Activated T-cell treated with anti-CD3 and anti-CD28 coated beads, Interleukin-2, amount 50 U/mL, for 4 hours (primary cell): Measurements from ENCODE around the gene ZDHHC21. TPM values are rescaled to one million over a fixed set of nuclear protein-coding genes. Genes with fewer than 3 reads are reported as not detected.

Source experiments
- ATAC-seq, 2 donors: fragments of 200-7000 bp; cut with Tn5 transposase; one replicate each; pipeline ENCODE4 v1.10.0; 2021
- DNase-seq: peaks from one replicate; pipeline ENCODE4 v3.0.0-alpha.2; 2020
- H3K27me3 Mint-ChIP-seq: one replicate; pipeline ENCODE4 v1.8.0; 2021; ENCODE audit warnings: low read depth, mixed read lengths
- H3K36me3 Mint-ChIP-seq: one replicate; pipeline ENCODE4 v1.8.0; 2022; ENCODE audit warnings: mixed read lengths; ENCODE audit not compliant: insufficient read depth
- H3K4me1 Mint-ChIP-seq: one replicate; pipeline ENCODE4 v1.8.0; 2021; ENCODE audit warnings: low read depth, mixed read lengths
- H3K4me3 Mint-ChIP-seq: one replicate; pipeline ENCODE4 v1.8.0; 2021; ENCODE audit warnings: mild to moderate bottlenecking, moderate library complexity, mixed read lengths
- H3K9me3 Mint-ChIP-seq: one replicate; pipeline ENCODE4 v1.8.0; 2021; ENCODE audit warnings: mixed read lengths
- total RNA-seq, 3 donors: library from RNA; stranded (reverse); gene quantifications; one replicate each; pipeline ENCODE4 v1.2.1, GENCODE V29; 2021

Gene ZDHHC21
- total RNA-seq, 3 donors from 2014 or later, result 3.4 to 5.0 (median 4.2) TPM

- Mint-ChIP-seq H3K4me3 (no peak overlapping the region), H3K9me3 (peaks cover 3% of the 10 kb centered on the region), H3K27me3 (no peaks in the 10 kb centered on the region), H3K36me3 (peaks cover 29% of the 10 kb centered on the region), H3K4me1 (no peaks in the 10 kb centered on the region)
- DNase-seq (no peak), ATAC-seq (no peak)
Measured at GRCh38 chr9:14661421-14662059, 31.7 kb downstream of the ZDHHC21 start.

GRCh38 chr9:14660721-14661120 is 32.5 kb downstream of the ZDHHC21 start:
- Mint-ChIP-seq H3K27me3 (no peaks in the 10 kb centered on the region), H3K4me3 (no peak overlapping the region), H3K36me3 (peaks cover 33% of the 10 kb centered on the region), H3K4me1 (no peaks in the 10 kb centered on the region), H3K9me3 (peaks cover 8% of the 10 kb centered on the region)
- ATAC-seq (no peak), DNase-seq (no peak)

GRCh38 chr9:14654932-14655331 is 38.3 kb downstream of the ZDHHC21 start:
- ATAC-seq (no peak), DNase-seq (no peak)
- Mint-ChIP-seq H3K9me3 (peaks cover 28% of the 10 kb centered on the region), H3K4me1 (no peaks in the 10 kb centered on the region), H3K36me3 (peaks cover 52% of the 10 kb centered on the region), H3K27me3 (no peaks in the 10 kb centered on the region), H3K4me3 (no peak overlapping the region)

- H3K4me1 Mint-ChIP-seq, result no peaks in the 10 kb centered on the region
- peaks cover 43% of the 10 kb centered on the region for H3K36me3 Mint-ChIP-seq
- DNase-seq (no peak), ATAC-seq (no peak)
- H3K4me3 Mint-ChIP-seq, result no peak overlapping the region
- H3K27me3 Mint-ChIP-seq, result no peaks in the 10 kb centered on the region
- peaks cover 28% of the 10 kb centered on the region for H3K9me3 Mint-ChIP-seq
Measured at GRCh38 chr9:14653511-14653910, 39.7 kb downstream of the ZDHHC21 start.

- peaks cover 28% of the 10 kb centered on the region for H3K9me3 Mint-ChIP-seq
- DNase-seq (no peak), ATAC-seq (no peak)
- H3K4me3 Mint-ChIP-seq, result no peak overlapping the region
- H3K4me1 Mint-ChIP-seq, result no peaks in the 10 kb centered on the region
- no peaks in the 10 kb centered on the region for H3K27me3 Mint-ChIP-seq
- peaks cover 45% of the 10 kb centered on the region for H3K36me3 Mint-ChIP-seq
Measured at GRCh38 chr9:14652729-14653377, 40.4 kb downstream of the ZDHHC21 start.

- no peak overlapping the region for H3K4me3 Mint-ChIP-seq
- ATAC-seq (no peak), DNase-seq (no peak)
- H3K9me3 Mint-ChIP-seq, result peaks cover 18% of the 10 kb centered on the region
- H3K36me3 Mint-ChIP-seq, result peaks cover 36% of the 10 kb centered on the region
- H3K4me1 Mint-ChIP-seq, result no peaks in the 10 kb centered on the region
- H3K27me3 Mint-ChIP-seq, result no peaks in the 10 kb centered on the region
Measured at GRCh38 chr9:14650596-14650995, 42.6 kb downstream of the ZDHHC21 start.

- Mint-ChIP-seq H3K4me1 (no peaks in the 10 kb centered on the region), H3K27me3 (no peaks in the 10 kb centered on the region), H3K9me3 (no peaks in the 10 kb centered on the region), H3K36me3 (peaks cover 16% of the 10 kb centered on the region), H3K4me3 (no peak overlapping the region)
- ATAC-seq (no peak), DNase-seq (no peak)
Measured at GRCh38 chr9:14645648-14646047, 47.6 kb downstream of the ZDHHC21 start.

- Mint-ChIP-seq H3K27me3 (no peaks in the 10 kb centered on the region), H3K9me3 (no peaks in the 10 kb centered on the region), H3K4me3 (no peak overlapping the region), H3K36me3 (peaks cover 17% of the 10 kb centered on the region), H3K4me1 (no peaks in the 10 kb centered on the region)
- DNase-seq (no peak), ATAC-seq (no peak)
Measured at GRCh38 chr9:14640967-14641366, 52.3 kb downstream of the ZDHHC21 start.

- ATAC-seq (no peak), DNase-seq (no peak)
- no peaks in the 10 kb centered on the region for H3K9me3 Mint-ChIP-seq
- H3K36me3 Mint-ChIP-seq, result peaks cover 17% of the 10 kb centered on the region
- H3K4me3 Mint-ChIP-seq, result no peak overlapping the region
- no peaks in the 10 kb centered on the region for H3K4me1 Mint-ChIP-seq
- no peaks in the 10 kb centered on the region for H3K27me3 Mint-ChIP-seq
Measured at GRCh38 chr9:14640294-14640693, 52.9 kb downstream of the ZDHHC21 start.

GRCh38 chr9:14633906-14634565 is 59.2 kb downstream of the ZDHHC21 start:
- ATAC-seq (no peak), DNase-seq (no peak)
- Mint-ChIP-seq H3K4me1 (no peaks in the 10 kb centered on the region), H3K36me3 (peaks cover 30% of the 10 kb centered on the region), H3K27me3 (no peaks in the 10 kb centered on the region), H3K9me3 (no peaks in the 10 kb centered on the region), H3K4me3 (no peak overlapping the region)

- Mint-ChIP-seq H3K27me3 (no peaks in the 10 kb centered on the region), H3K4me1 (no peaks in the 10 kb centered on the region), H3K36me3 (peaks cover 24% of the 10 kb centered on the region), H3K4me3 (no peak overlapping the region), H3K9me3 (no peaks in the 10 kb centered on the region)
- no peak for ATAC-seq
- no peak for DNase-seq
Measured at GRCh38 chr9:14633148-14633547, 60.1 kb downstream of the ZDHHC21 start.

- Mint-ChIP-seq H3K27me3 (no peaks in the 10 kb centered on the region), H3K4me1 (no peaks in the 10 kb centered on the region), H3K9me3 (no peaks in the 10 kb centered on the region), H3K36me3 (peaks cover 14% of the 10 kb centered on the region), H3K4me3 (no peak overlapping the region)
- no peak for ATAC-seq
- DNase-seq, result no peak
Measured at GRCh38 chr9:14627513-14627912, 65.7 kb downstream of the ZDHHC21 start.

GRCh38 chr9:14618836-14619420 is 74.3 kb downstream of the ZDHHC21 start:
- no peak for DNase-seq
- Mint-ChIP-seq H3K27me3 (no peaks in the 10 kb centered on the region), H3K4me1 (no peaks in the 10 kb centered on the region), H3K9me3 (no peaks in the 10 kb centered on the region), H3K36me3 (peaks cover 7% of the 10 kb centered on the region), H3K4me3 (no peak overlapping the region)
- ATAC-seq, result no peak

- H3K27me3 Mint-ChIP-seq, result no peaks in the 10 kb centered on the region
- peaks cover 9% of the 10 kb centered on the region for H3K36me3 Mint-ChIP-seq
- H3K9me3 Mint-ChIP-seq, result no peaks in the 10 kb centered on the region
- no peak for DNase-seq
- H3K4me3 Mint-ChIP-seq, result no peak overlapping the region
- ATAC-seq, result no peak
- H3K4me1 Mint-ChIP-seq, result no peaks in the 10 kb centered on the region
Measured at GRCh38 chr9:14616188-14616982, 76.8 kb downstream of the ZDHHC21 start.
